Measurements from ENCODE around the gene FUNDC2. TPM values are rescaled to one million over a fixed set of nuclear protein-coding genes. Genes with fewer than 3 reads are reported as not detected.

Gene FUNDC2
- total RNA-seq, 1 donor from 2014 or later: 94.6 TPM

Other genes starting within 250 kb of the FUNDC2 start
- gene MPP1, start 221.4 kb upstream of the FUNDC2 start, total RNA-seq: 52.0 TPM
- not detected for gene SMIM9, start 192.2 kb upstream of the FUNDC2 start, total RNA-seq
- 24.1 TPM for gene F8A1, start 140.5 kb upstream of the FUNDC2 start, total RNA-seq
- gene F8, start 4.1 kb upstream of the FUNDC2 start, total RNA-seq: 63.0 TPM
- gene CMC4, start 44.3 kb downstream of the FUNDC2 start, total RNA-seq: 3.9 TPM
- gene MTCP1, start 44.3 kb downstream of the FUNDC2 start, total RNA-seq: 22.9 TPM
- 12.3 TPM for gene BRCC3, start 44.7 kb downstream of the FUNDC2 start, total RNA-seq
- gene VBP1, start 189.6 kb downstream of the FUNDC2 start, total RNA-seq: 30.9 TPM
- 0.58 TPM for gene RAB39B, start 237.6 kb downstream of the FUNDC2 start, total RNA-seq

Measured in sciatic nerve (tissue), 1 donor.